WERI-Rb-1 (cell line): ENCODE data around the gene ASTN1.

Source experiments
- DNase-seq: peaks from one replicate; pipeline ENCODE4 v3.0.0-alpha.2; 2020
- H3K27ac ChIP-seq: fragments of 250-450 bp; sonication (Bioruptor Pico); 2 replicates; pipeline ENCODE4 v1.5.1; 2020; ENCODE audit warnings: mild to moderate bottlenecking, moderate library complexity
- H3K27me3 ChIP-seq: fragments of 250-450 bp; sonication (Bioruptor Pico); 2 replicates; pipeline ENCODE4 v1.5.1; 2021; ENCODE audit warnings: mild to moderate bottlenecking, low read depth, moderate library complexity; ENCODE audit not compliant: insufficient read depth, severe bottlenecking
- H3K36me3 ChIP-seq: fragments of 250-450 bp; sonication (Bioruptor Pico); 2 replicates; pipeline ENCODE4 v1.5.1; 2020; ENCODE audit warnings: mild to moderate bottlenecking, moderate library complexity
- H3K4me3 ChIP-seq: 2 replicates; pipeline ENCODE4 v1.5.1; 2011; ENCODE audit warnings: low read depth, mild to moderate bottlenecking, control low read depth, low read length
- H3K9me3 ChIP-seq: fragments of 250-450 bp; sonication (Bioruptor Pico); 2 replicates; pipeline ENCODE4 v1.5.1; 2021; ENCODE audit warnings: mild to moderate bottlenecking, moderate library complexity; ENCODE audit not compliant: severe bottlenecking
- TF ChIP-seq, protein P1 (sequence below): IDR thresholded peaks from 2 replicates; pipeline ENCODE4 v1.5.1; 2011; ENCODE audit warnings: low read depth, mild to moderate bottlenecking, control low read depth, inconsistent platforms, low read length

ASTN1 gene

DNA sequence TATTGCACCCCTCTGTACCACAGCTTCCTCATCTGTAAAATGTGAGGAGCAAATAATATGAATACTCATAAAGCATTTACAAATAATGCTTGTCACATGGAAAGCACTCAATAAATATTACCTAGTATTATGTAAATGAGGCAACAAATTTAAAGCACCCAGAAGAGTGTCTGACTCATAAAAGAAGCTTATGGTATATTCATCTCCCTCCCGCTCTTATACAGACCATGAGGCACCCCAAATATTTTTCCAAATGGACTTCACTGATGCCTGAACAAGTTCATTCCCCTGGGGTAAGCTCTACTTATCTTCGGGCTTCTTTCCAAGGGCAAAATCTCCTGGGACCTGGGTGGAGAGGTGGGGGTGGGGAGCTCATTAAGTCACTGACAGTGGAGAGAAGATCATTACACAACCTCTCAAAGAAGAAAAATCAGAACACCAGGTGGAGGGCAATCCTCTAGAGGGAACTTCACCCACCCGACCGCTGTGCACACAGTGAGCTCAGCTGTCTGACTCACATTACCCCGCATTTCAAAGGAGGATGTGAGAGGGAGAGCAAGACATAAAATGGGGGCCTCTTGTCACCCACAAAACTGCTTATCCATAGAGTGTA, 166.2 kb downstream of the ASTN1 start:
- TF ChIP-seq, protein P1, sequence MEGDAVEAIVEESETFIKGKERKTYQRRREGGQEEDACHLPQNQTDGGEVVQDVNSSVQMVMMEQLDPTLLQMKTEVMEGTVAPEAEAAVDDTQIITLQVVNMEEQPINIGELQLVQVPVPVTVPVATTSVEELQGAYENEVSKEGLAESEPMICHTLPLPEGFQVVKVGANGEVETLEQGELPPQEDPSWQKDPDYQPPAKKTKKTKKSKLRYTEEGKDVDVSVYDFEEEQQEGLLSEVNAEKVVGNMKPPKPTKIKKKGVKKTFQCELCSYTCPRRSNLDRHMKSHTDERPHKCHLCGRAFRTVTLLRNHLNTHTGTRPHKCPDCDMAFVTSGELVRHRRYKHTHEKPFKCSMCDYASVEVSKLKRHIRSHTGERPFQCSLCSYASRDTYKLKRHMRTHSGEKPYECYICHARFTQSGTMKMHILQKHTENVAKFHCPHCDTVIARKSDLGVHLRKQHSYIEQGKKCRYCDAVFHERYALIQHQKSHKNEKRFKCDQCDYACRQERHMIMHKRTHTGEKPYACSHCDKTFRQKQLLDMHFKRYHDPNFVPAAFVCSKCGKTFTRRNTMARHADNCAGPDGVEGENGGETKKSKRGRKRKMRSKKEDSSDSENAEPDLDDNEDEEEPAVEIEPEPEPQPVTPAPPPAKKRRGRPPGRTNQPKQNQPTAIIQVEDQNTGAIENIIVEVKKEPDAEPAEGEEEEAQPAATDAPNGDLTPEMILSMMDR, result no peak
- Histone ChIP-seq H3K27me3 (no peaks in the 10 kb centered on the region), H3K4me3 (no peak overlapping the region), H3K27ac (no peak overlapping the region), H3K9me3 (no peaks in the 10 kb centered on the region), H3K36me3 (no peaks in the 10 kb centered on the region)
- DNase-seq, result peak; percentile 32

- no peak overlapping the region for H3K4me3 ChIP-seq
- DNase-seq, result no peak
- no peaks in the 10 kb centered on the region for H3K36me3 ChIP-seq
- TF ChIP-seq, protein P1, result no peak
- no peaks in the 10 kb centered on the region for H3K27me3 ChIP-seq
- no peak overlapping the region for H3K27ac ChIP-seq
- H3K9me3 ChIP-seq, result no peaks in the 10 kb centered on the region
Observed at GRCh38 chr1:176996456-176997090, 167.9 kb downstream of the ASTN1 start.

GRCh38 chr1:176994931-176995596, 169.4 kb downstream of the ASTN1 start:
- no peaks in the 10 kb centered on the region for H3K36me3 ChIP-seq
- no peak overlapping the region for H3K27ac ChIP-seq
- no peaks in the 10 kb centered on the region for H3K27me3 ChIP-seq
- TF ChIP-seq, protein P1, result no peak
- no peaks in the 10 kb centered on the region for H3K9me3 ChIP-seq
- H3K4me3 ChIP-seq, result no peak overlapping the region
- DNase-seq, result no peak

GRCh38 chr1:176993587-176993986, 170.9 kb downstream of the ASTN1 start:
- TF ChIP-seq, protein P1, result no peak
- Histone ChIP-seq H3K9me3 (no peaks in the 10 kb centered on the region), H3K27me3 (no peaks in the 10 kb centered on the region), H3K27ac (no peak overlapping the region), H3K4me3 (no peak overlapping the region), H3K36me3 (no peaks in the 10 kb centered on the region)
- DNase-seq, result no peak

- TF ChIP-seq, protein P1, result no peak
- no peak for DNase-seq
- no peak overlapping the region for H3K27ac ChIP-seq
- no peaks in the 10 kb centered on the region for H3K27me3 ChIP-seq
- no peaks in the 10 kb centered on the region for H3K9me3 ChIP-seq
- no peaks in the 10 kb centered on the region for H3K36me3 ChIP-seq
- no peak overlapping the region for H3K4me3 ChIP-seq
Observed at GRCh38 chr1:176989754-176990153, 174.8 kb downstream of the ASTN1 start.
